ENCODE results near the gene RANBP17.
"Not testable (repeated sequence)": the region's sequence is repeated elsewhere in the genome, so short reads cannot be mapped to it uniquely, and the experiment has no call there.

Gene RANBP17

GRCh38 chr5:171010086-171010485 lies 148.3 kb downstream of the RANBP17 start:
- no peak for TF ChIP-seq CTCF (IDR thresholded peaks at IDR 0.05; ENCODE audit: low read depth, low read length)
- DNase-seq (ENCODE audit: low read depth in 2 of 2) = no peak
- no peak overlapping the region for H3K4me3 ChIP-seq (replicated peaks in 1 of 2; ENCODE audit: low read depth in 2 of 2, low read length in 2 of 2)

GRCh38 chr5:171010816-171011215 lies 149.0 kb downstream of the RANBP17 start:
- no peak overlapping the region for H3K4me3 ChIP-seq (replicated peaks in 1 of 2; ENCODE audit: low read depth in 2 of 2, low read length in 2 of 2)
- TF ChIP-seq CTCF (IDR thresholded peaks at IDR 0.05; ENCODE audit: low read depth, low read length) = no peak
- DNase-seq (ENCODE audit: low read depth in 2 of 2) = no peak

- peak in 1 of 2 donors; percentile 4 for DNase-seq (ENCODE audit: low read depth in 2 of 2)
- TF ChIP-seq CTCF (IDR thresholded peaks at IDR 0.05; ENCODE audit: low read depth, low read length) = no peak
- no peak overlapping the region for H3K4me3 ChIP-seq (replicated peaks in 1 of 2; ENCODE audit: low read depth in 2 of 2, low read length in 2 of 2)
These were observed 161.7 kb downstream of the RANBP17 start for GRCh38 chr5:171023508-171023907.

- TF ChIP-seq CTCF (IDR thresholded peaks at IDR 0.05; ENCODE audit: low read depth, low read length) = no peak
- no peak for DNase-seq (ENCODE audit: low read depth in 2 of 2)
- H3K4me3 ChIP-seq (replicated peaks in 1 of 2; ENCODE audit: low read depth in 2 of 2, low read length in 2 of 2) = no peak overlapping the region
These were observed 162.3 kb downstream of the RANBP17 start for GRCh38 chr5:171024084-171024483.

GRCh38 chr5:171029401-171029800 lies 167.6 kb downstream of the RANBP17 start:
- no peak overlapping the region for H3K4me3 ChIP-seq (replicated peaks in 1 of 2; ENCODE audit: low read depth in 2 of 2, low read length in 2 of 2)
- no peak for DNase-seq (ENCODE audit: low read depth in 2 of 2)
- TF ChIP-seq CTCF (IDR thresholded peaks at IDR 0.05; ENCODE audit: low read depth, low read length) = no peak

GRCh38 chr5:171031977-171032376 lies 170.2 kb downstream of the RANBP17 start:
- no peak overlapping the region for H3K4me3 ChIP-seq (replicated peaks in 1 of 2; ENCODE audit: low read depth in 2 of 2, low read length in 2 of 2)
- no peak for TF ChIP-seq CTCF (IDR thresholded peaks at IDR 0.05; ENCODE audit: low read depth, low read length)
- no peak for DNase-seq (ENCODE audit: low read depth in 2 of 2)

GRCh38 chr5:171032435-171032973 lies 170.7 kb downstream of the RANBP17 start:
- no peak for TF ChIP-seq CTCF (IDR thresholded peaks at IDR 0.05; ENCODE audit: low read depth, low read length)
- H3K4me3 ChIP-seq (replicated peaks in 1 of 2; ENCODE audit: low read depth in 2 of 2, low read length in 2 of 2) = no peak overlapping the region

GRCh38 chr5:171041893-171042292 lies 180.1 kb downstream of the RANBP17 start:
- not testable (repeated sequence) for DNase-seq (ENCODE audit: low read depth in 2 of 2); H3K4me3 ChIP-seq (replicated peaks in 1 of 2; ENCODE audit: low read depth in 2 of 2, low read length in 2 of 2)

More at GRCh38 chr5:171032435-171032973, 170.7 kb downstream of the RANBP17 start:
- DNase-seq (ENCODE audit: low read depth in 2 of 2) = no peak

All from cardiac fibroblast (primary cell).